Stimulated activated CD4-positive, alpha-beta T cell treated with anti-CD3 and anti-CD28 coated beads, Interleukin-4, amount 100 ng/mL, for 48 hours (primary cell): ENCODE results near the gene GTF3C1.
A peak's percentile ranks its signal among the peaks of the same experiment; 100 is the strongest.

Experiments
- DNase-seq, 2 donors: peaks; one replicate each; pipeline ENCODE4 v3.0.0-alpha.2; 2020; ENCODE audit warnings: low read depth in 2 of 2

GTF3C1 gene

DNA sequence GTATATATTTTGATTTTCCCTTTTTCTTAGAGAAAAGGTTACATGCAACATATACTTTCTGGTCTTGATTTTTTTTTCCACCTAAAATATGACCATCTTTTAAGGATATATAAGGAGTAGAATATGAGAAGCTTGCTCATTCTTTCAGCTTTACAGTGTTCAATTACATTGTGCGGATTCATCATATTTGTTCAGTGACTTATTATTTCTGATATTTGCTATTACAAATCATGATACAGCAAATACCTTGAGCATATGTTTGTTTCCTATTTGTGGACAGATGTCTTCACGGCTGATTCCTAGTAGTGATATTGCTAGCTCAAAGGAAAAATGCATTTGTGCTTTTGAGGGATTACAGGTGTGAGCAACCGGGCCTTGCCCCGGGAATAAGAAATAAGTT is 18.4 kb upstream of the GTF3C1 start:
- DNase-seq: no peak

DNA sequence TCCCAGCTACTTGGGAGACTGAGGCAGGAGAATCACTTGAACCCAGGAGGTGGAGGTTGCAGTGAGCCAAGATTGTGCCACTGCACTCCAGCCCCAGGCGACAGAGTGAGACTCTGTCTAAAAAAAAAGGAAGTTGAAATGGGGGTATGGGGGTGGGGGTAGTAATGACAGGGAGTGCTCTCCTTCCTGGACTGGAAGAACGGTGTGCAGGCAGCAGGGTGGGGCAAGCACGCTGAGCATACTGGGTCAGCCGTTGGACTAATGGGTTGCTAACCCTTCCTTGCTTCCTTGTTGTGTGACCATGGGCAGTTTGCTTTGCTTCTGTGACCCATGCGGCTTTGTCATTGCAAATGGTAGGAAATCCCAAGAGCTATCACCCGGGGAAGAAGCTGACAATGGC is 16.7 kb upstream of the GTF3C1 start:
- no peak for DNase-seq

DNA sequence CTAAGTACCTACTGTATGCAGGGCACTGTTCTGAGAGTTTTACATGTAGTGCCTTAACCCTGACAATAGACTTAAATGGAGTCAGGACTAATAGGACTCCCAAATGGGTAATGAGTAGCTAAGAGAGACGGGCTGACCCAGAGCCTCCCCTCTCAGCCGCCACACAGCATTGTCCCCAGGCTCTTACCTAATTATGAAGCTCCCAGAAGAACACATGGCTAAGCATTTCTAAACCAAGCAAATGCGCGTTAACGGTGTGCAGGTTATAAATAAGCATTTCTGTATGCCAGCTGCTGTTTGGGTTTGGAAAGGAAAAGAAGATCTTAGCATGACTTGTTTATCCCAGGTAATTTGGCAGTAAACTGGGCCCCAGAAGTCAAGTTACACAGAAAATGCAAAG is 14.5 kb upstream of the GTF3C1 start:
- no peak for DNase-seq

DNA sequence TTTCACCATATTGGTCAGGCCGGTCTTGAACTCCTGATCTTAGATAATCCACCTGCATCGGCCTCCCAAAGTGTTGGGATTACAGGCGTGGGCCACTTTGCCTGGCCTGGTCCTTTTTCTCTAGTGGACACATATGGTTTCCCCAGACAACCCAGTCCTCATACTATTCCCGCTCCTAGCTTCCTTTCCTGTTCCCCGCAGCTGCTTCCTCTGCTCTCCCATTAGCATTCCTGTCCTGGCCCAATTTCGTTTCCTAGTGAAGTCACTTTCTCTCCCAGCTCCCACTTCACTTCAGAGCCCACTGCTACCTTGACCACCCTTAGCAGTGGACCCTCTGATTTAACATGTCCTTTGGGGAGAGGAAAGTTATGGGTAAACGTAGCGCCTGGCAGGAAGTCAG is 11.5 kb upstream of the GTF3C1 start:
- DNase-seq: no peak

DNA sequence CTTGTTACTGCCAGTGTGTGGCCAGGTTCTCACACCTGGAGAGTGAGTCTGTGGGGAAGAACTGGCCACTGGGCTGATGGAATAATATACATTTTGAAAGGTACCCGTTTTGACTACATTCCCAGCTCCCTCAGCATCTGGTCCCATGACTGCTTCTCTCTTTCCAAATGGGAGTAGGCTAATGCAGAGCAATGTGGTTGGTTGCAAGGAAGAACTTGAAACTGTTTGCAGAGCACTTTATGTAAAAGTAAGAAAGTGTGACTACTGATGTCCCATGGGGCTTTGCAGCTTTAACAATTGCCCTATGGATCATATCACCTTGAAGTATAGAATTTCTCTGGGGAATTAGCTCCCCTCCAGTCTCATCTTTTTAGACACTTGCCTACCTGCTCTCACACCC is 9.2 kb upstream of the GTF3C1 start:
- DNase-seq: no peak

DNA sequence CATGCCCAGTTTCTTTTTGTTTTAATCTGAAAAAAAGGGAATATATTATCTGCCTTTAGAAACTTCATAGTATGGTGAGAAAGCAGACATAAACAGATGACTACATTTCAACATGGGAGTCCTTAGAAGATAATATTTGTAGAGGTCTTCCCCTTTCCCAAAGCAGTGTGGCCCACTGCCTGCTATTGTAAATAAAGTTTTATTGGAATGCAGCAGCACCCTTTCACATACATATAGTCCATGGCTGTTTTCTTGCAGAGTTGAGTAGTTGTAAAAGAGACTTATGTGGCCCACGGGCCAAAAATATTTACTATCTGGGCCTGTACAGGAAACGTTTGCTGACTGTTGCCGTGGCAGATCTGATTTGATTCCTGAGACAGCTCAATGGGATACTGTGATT is 8.7 kb upstream of the GTF3C1 start:
- no peak for DNase-seq

DNA sequence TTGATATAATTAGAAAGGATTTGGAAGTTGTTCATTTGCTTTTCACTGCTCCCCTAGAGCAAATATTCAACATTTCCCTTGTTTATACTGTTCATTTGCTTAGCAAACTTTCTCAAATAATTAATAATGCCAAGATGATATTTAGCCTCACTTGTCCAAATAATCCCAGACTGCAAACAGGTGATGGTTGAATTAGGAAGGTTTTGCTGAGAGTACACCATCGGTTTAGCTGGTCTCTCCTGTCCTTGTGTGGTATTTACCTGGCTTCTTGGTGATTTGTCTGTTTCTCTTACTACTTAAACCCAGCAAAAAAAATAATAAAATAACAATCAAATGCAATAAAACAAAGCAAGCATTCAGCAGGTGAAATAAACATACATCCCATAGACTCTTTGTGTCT is 6.8 kb upstream of the GTF3C1 start:
- no peak for DNase-seq

DNA sequence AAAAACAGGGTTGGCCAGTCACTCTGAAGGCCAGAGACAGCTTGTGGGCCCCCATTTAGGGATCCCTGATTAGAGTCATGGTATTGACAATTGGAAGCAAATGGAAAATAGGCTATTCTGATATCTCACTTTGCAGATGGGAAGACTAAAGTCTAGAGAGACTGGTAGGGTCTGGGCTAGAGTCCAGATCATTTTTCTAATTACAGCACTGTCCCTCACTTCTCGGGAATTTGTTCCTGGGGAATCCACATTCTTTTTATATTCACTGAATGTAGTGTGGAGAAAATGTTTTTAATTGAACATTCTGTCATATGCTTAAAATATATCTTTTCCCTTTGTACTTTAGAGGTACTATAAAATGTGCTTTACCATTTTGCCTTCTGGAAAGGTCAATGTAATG is 1.3 kb upstream of the GTF3C1 start:
- DNase-seq: no peak

DNA sequence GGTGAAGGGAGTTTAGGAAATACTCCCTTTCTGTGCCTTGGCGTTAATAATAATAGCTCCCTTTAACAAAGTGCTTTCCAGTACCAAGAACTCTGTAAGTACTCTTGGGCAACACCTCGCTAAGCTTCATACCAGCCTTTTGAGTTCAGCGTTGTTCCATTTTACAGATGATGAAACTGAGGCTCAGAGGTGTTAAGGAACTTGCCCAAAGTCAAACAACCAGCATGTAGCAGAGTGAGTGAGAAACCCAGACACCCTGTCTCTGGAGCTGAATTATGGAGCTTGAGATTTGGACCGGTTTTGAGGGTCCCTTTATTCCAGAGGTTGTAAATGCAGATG is 838 bp upstream of the GTF3C1 start:
- no peak for DNase-seq

DNA sequence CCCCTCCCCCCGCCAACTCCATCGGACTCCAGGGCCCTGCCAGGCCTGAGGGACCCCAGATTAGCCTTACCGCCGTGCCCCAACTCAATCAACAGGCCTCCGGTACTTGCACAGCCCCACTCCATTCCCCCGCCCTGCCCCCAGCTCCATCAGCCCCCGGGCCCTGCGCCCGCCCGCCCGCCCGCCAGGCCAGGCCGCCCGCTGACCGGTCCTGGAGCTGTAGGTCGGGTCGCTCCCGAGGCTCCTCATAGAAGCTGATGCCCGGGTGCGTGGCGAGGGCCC is 308 bp downstream of the GTF3C1 start:
- peak in 1 of 2 donors; percentile 1 for DNase-seq

DNA sequence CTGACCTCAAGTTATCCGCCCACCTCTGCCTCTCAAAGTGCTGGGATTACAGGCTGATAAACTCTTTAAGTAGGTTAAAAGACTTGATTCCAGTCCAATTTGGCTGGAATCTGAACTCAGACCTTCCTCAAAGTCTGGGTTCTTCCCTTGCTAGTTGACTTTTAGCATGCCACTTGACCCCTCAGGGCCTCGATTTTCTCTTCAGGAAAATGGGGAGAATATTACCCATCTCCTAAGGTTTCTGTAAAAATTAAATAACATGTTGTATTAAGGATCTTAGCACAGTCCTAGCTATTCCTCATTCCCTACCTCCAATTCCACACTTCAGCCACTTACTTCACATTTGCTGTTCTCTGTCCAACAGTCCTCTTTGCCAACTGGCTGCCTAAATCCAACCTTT is 1.9 kb downstream of the GTF3C1 start:
- DNase-seq: no peak

DNA sequence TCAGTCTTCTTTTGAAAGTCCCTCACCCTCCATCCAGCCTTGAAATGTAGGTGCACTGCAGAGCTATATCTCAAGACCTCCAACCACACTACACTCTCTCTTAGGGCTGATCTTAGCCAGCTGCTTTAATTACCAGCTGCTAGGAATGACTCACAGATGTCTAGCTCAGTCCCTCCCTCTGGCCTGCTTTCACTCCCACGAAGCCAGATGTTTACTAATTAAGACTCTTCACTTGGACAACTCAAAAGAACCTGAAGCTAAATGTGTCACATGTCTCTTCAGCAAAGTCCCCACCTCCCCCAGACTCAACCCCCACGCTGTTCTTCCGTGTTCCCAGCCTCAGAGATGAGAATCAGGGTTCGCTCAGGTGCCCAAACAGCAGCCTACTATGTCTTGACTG is 2.6 kb downstream of the GTF3C1 start:
- DNase-seq: no peak

DNA sequence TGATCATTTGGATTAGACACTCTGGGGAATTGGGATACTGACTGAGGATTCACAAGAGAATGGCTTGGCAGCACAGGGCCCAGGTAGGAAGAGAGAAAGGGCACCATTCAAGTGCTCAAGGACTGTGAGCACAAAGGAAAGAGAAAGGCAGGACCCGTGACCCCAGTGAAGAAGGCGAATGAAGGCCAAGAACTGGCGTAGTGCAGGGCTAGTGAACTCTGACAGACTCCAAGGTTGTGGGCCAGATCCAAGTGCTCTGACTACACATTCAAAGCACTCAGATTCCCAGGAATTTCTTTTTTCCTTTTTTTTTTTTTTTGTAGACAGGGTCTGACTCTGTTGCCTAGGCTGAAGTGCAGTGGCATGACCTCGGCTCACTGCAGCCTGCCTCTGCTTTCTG is 5.0 kb downstream of the GTF3C1 start:
- DNase-seq: no peak

DNA sequence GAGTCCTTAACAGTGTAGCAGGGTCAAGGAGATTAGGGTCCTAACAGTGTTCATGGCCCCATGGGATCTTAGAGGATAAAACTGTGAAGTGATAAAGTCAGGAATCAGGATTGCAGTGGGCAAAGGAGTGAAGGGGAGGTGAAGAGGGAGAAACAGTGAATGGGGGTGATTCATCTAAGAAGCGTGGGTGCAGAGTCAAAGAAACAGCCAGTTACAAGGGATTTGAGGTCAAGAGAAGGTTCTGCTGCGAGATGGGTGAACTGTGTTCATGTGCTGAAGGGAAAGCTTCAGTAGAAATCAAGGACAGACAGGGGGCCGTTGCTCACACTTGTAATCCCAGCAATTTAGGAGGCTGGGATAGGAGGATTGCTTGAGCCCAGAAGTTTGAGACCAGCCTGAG is 5.9 kb downstream of the GTF3C1 start:
- DNase-seq: no peak

DNA sequence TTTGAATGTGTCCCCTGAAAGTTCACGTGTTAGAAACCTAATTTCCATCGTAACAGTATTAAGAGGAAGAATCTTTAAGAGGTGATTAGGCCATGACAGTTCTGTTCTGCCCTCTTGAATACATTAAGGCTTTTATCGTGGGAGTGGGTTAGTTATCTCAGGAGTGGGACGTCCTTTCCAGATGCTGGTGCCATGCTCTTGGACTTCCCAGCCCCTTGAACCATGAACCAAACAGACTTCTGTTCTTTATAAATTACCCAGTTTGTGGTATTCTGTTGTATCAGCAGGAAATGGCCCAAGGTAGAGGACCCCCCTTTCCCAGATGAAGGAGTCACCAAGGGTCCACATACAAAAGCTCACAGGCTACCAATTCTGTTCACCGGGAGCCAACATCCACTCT is 10.1 kb downstream of the GTF3C1 start:
- DNase-seq: no peak

DNA sequence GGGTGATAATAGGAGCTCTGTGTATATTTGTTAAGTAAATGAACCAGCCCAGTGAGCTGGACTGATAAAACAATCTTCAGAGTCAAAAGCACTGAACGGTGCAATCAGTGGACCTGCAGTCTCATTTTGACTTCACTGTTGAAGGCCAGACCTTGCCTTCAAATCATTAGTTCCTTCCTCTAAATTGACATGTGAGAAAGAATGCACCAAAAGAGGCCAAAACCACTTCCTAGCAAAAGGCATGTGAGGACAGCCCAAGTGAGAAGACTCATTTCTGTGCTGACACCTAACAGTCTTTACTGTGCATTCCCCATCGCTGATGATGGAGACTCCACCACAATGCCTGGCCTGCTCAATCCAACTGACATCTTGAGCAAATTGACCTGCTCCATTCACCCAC is 10.6 kb downstream of the GTF3C1 start:
- no peak for DNase-seq

DNA sequence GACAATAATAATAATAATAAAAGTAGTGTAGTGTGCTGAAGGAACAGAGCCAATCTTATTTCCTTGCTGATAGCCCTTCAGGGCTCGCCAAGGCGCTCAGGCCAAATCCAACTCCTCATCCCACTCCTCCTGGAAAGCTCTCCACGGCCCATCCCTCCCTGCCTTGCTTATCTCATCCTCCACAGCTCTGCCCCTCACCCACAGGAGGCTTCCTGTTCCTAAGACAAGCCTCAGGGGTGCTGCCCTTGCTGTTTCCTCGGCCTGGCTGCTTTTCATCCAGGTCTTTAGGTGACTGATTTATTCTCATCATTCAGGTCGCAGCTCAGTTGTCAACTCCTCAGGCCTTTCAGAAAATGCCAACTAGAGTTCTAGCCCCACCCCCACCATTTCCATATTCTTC is 11.2 kb downstream of the GTF3C1 start:
- no peak for DNase-seq

DNA sequence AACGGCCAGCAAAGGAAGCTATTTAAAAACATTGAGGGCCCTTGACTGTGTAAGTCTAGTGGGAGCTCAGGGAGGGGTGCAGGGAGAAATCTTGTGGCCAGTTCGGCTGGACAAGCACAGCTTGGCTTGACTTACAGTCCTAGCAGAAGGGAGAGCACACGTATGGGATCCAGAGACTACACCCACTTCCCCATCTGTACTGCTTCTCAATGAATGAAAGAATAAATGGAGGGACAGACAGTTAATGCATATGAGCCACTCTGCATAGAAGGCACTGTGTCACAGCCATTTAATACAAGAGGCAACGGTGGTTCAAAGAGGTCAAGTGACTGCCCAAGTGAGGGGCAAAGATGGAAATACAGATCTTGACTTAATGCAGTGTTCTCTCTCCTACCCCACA is 15.5 kb downstream of the GTF3C1 start:
- no peak for DNase-seq

DNA sequence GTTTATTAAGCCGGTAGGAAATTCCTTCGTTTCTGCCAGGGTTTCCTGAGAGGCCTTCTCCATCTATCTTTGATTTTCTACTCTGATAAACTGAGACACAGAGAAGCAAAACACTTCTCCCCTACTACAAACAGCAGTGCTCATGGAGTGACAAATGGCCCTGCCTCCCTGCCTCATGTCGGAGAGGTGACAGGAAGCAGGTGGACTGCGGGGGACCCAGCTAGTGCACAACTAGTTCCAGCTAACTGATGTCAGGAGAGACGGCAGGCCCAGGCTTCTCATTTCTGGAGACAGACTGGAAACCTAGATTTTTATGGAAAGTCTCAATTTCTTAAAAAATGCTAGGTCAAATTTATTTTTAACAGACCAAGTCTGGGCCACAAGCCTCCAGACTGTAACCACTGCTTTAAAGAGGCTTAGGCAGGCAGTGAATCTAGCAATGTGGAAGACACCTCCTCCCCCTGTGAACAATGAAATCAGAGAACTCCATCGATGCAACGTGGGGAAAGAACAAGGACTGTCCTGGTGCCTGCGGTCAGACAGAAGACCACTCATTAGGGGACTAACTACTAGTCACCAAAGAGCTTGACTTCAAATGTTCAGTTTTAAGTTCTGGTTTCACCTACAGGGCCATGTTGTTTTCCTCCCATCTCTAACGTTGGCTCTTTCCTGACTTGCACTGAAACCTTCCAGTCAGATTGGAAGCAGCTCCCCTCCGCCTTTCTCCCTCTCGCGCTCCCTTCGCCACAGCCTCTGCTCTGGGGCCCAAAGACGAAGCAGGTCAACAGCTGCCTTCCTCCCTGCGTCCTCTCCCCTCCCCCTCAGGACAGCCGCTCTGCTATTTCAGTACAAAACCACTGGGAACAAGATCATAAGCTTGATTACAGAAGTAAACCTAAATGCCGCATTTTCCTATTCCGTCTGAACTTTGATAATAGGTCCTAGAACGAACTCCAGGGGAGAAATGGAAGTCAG is 17.6 kb downstream of the GTF3C1 start:
- no peak for DNase-seq

DNA sequence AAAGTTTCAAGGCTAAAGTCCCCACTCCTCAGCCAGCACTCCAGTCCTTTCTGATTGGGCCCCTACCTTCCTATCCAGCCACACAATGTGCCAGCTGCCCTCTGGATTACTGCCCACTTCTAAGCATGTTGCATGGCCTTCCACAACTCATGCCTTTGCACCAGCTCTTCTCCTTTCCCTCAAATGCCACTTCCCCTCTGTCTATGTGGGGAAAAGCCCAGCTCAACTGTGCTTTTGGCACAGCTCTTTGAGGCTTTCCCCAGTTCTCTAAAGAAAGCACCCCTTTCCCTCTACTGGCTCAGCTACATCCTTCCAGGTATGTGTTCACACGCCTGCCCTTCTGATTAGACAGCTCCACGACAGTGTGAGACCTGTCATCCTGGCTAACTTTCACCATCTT is 18.5 kb downstream of the GTF3C1 start:
- DNase-seq: no peak

DNA sequence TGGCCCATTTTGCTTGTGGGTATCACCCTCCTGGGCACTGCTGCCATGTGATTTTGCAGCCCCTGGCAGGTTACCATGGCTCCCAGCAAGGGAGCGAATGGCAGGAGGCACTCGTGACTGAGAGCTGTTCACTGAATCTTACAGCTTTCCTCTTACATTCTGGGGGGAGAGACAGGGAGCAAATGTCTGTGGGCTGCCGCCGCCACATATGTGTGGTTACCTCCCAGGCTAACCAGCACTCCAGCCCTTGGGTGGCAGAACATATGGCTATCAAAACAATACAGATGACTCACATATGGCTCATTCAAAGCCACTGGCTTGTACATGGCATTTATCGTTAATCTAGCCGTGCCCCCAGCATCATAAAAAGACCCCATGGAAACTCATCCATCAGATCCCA is 19.8 kb downstream of the GTF3C1 start:
- DNase-seq: no peak

DNA sequence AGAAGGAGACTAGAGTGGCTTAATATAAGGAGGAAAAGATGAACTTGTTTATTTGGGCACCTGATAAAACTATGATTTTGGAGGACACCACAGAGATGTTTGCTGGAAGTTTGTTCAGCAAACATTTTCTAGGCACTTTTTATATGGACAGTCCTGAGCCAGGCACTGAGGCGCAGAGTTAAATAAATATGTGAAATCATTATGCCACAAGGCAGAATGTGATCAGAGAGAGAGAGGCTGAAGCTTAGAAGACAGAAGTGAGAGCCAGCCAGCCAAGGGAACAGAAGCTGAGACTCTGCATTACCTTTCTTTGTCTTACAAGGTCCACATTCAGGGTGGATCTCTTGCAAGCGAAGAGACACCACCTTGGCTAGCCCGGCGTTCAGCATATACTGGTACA is 21.4 kb downstream of the GTF3C1 start:
- no peak for DNase-seq

DNA sequence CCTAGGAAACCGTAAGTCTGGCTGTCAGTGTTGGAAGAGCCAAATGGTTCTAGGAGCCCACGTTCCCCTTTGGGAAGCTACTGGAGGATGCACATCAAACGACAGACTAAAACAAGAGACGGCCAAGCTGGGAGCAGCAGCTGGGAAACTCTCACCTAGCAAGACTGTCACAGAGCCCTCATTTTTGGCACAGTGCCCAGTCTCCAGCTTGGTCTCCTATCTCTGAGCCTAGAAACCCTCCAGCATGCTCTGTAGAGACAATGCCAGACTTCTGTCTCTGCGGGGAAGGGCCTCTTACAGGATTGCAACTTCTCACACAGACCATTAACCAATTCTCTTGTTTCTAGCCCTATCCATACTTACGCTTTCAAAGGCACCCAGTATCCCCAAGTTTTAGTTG is 23.5 kb downstream of the GTF3C1 start:
- DNase-seq: no peak

DNA sequence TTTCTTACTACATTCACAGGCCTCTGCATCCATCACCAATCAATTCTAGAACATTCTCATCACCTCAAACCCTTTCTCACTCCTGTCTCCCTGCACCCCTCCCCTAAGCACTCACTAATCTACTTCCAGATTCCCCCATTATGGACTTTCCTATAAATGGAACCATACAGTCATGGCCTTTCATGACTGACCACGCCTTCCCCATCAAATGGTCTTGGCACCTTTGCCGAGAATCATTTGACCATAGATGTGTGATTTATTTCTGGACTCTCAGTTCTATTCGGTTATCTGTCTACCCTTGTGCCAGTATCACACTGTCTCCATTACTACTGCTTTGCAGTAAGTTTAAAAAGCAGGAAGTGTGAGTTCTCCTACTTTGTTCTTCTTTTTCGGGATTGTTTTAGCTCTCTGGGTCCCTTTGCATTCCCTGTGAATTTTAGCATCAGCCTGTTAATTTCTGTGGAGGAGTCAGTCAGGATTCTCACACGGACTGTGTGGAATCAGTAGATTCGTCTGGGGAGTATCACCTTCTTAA is 27.5 kb downstream of the GTF3C1 start:
- DNase-seq: no peak
